Progenitor cell of endocrine pancreas (in vitro differentiated cells): ENCODE results near the gene TTC28. TPM values are rescaled to one million over a fixed set of nuclear protein-coding genes. Genes with fewer than 3 reads are reported as not detected.

Experiments used
- DNase-seq: peaks from one replicate; pipeline ENCODE4 v3.0.0; 2021; ENCODE audit warnings: low spot score; ENCODE audit not compliant: unreplicated experiment
- H3K27ac Mint-ChIP-seq: 2 replicates; pipeline ENCODE4 v1.8.0; 2021; ENCODE audit warnings: mild to moderate bottlenecking, moderate library complexity, mixed read lengths
- H3K27me3 Mint-ChIP-seq: 2 replicates; pipeline ENCODE4 v1.8.0; 2021; ENCODE audit warnings: mixed read lengths
- H3K36me3 Mint-ChIP-seq: 2 replicates; pipeline ENCODE4 v1.8.0; 2022; ENCODE audit warnings: mixed read lengths; ENCODE audit not compliant: insufficient read depth
- H3K4me1 Mint-ChIP-seq: 2 replicates; pipeline ENCODE4 v1.8.0; 2021; ENCODE audit warnings: low read depth, mixed read lengths
- H3K4me3 Mint-ChIP-seq: 2 replicates; pipeline ENCODE4 v1.8.0; 2021; ENCODE audit warnings: low read depth, mild to moderate bottlenecking, moderate library complexity, mixed read lengths
- H3K9me3 Mint-ChIP-seq: 2 replicates; pipeline ENCODE4 v1.8.0; 2021; ENCODE audit warnings: low read depth, mixed read lengths
- CTCF ChIP-seq: fragments of 200-600 bp; sonication (generic); IDR thresholded peaks from one replicate; pipeline ENCODE4 v1.5.0; 2021; ENCODE audit warnings: antibody characterized with exemption, mild to moderate bottlenecking; ENCODE audit not compliant: unreplicated experiment
- total RNA-seq: library from RNA; stranded (reverse); gene quantifications from 2 replicates; pipeline ENCODE4 v1.2.1, GENCODE V29; 2021

Gene TTC28
- total RNA-seq, 1 donor from 2014 or later, result 35.2 TPM

DNA sequence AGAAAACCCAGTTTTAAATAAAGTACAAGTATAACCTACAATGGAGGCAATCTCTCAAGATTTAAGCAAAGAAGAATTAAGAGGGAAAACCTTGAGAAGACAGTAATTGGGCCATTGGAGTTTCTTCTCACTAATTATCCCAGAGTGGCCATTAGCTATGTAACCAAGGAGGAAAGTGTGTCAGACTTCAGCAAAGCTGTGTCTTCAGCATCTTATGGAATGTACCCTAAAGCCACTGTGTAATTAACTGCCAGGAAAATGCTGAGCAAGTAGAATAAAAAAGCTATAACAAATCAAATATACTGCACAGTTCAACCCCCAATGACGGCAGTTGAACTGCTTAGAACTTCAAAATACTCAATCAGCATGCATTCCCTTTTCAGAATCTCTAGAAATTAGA is 261.6 kb downstream of the TTC28 start:
- Mint-ChIP-seq H3K4me1 (peaks cover 10% of the 10 kb centered on the region), H3K27me3 (no peaks in the 10 kb centered on the region)

DNA sequence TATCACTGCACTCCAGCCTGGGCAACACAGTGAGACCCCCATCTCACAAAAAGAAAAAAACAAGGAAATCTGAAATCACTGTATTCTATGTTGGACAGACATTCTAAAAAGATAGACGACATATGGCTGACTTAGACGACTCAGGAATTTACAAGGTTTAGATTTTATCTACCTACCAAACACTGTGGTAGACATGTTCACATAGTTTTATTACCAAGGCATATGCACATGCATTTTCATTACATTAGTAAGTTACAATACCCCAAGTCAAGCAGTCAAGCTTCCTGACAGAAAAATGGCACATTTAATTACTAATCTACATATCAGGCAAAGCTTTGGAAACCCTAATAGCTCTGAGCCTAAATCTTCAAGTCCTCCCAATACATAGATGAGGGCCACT is 262.2 kb downstream of the TTC28 start:
- H3K4me3 Mint-ChIP-seq, result no peak overlapping the region
- H3K36me3 Mint-ChIP-seq, result no peaks in the 10 kb centered on the region
- TF ChIP-seq CTCF, result no peak
- peaks cover 4% of the 10 kb centered on the region for H3K9me3 Mint-ChIP-seq
- DNase-seq, result no peak
- peaks cover 10% of the 10 kb centered on the region for H3K4me1 Mint-ChIP-seq
- no peaks in the 10 kb centered on the region for H3K27me3 Mint-ChIP-seq
- H3K27ac Mint-ChIP-seq, result no peak overlapping the region

More for the DNA sequence above, 261.6 kb downstream of the TTC28 start:
- Mint-ChIP-seq H3K36me3 (no peaks in the 10 kb centered on the region), H3K27ac (no peak overlapping the region), H3K4me3 (no peak overlapping the region), H3K9me3 (peaks cover 4% of the 10 kb centered on the region)
- no peak for TF ChIP-seq CTCF
- no peak for DNase-seq

- Mint-ChIP-seq H3K27me3 (no peaks in the 10 kb centered on the region), H3K27ac (no peak overlapping the region), H3K4me3 (no peak overlapping the region), H3K4me1 (peaks cover 7% of the 10 kb centered on the region), H3K9me3 (peaks cover 4% of the 10 kb centered on the region), H3K36me3 (no peaks in the 10 kb centered on the region)
- TF ChIP-seq CTCF, result no peak
- no peak for DNase-seq
These were observed 264.7 kb downstream of the TTC28 start for GRCh38 chr22:28414913-28415312.

GRCh38 chr22:28413612-28414399 is 265.8 kb downstream of the TTC28 start:
- Mint-ChIP-seq H3K36me3 (no peaks in the 10 kb centered on the region), H3K9me3 (peaks cover 4% of the 10 kb centered on the region), H3K27ac (no peak overlapping the region), H3K4me3 (no peak overlapping the region), H3K27me3 (no peaks in the 10 kb centered on the region), H3K4me1 (no peaks in the 10 kb centered on the region)
- no peak for TF ChIP-seq CTCF
- no peak for DNase-seq

GRCh38 chr22:28412109-28412508 is 267.5 kb downstream of the TTC28 start:
- DNase-seq, result no peak
- H3K4me3 Mint-ChIP-seq, result no peak overlapping the region
- TF ChIP-seq CTCF, result no peak

More at GRCh38 chr22:28412109-28412508, 267.5 kb downstream of the TTC28 start:
- Mint-ChIP-seq H3K36me3 (no peaks in the 10 kb centered on the region), H3K27me3 (no peaks in the 10 kb centered on the region), H3K27ac (no peak overlapping the region), H3K9me3 (peaks cover 4% of the 10 kb centered on the region), H3K4me1 (no peaks in the 10 kb centered on the region)
